WTC11 (cell line): ENCODE results near the gene MAMDC2.

Source experiments
- CDX4 ChIP-seq: fragments of 250-450 bp; sonication (Bioruptor Pico); IDR thresholded peaks from 2 replicates; pipeline ENCODE4 v1.9.0; 2021; ENCODE audit warnings: moderate library complexity, mild to moderate bottlenecking, inconsistent platforms, borderline replicate concordance
- ETV6 ChIP-seq: sonication (generic); formaldehyde crosslinking; IDR thresholded peaks from 2 replicates; pipeline ENCODE4 v1.8.1; 2022; ENCODE audit warnings: mild to moderate bottlenecking, missing genetic modification reagents
- GABPB1 ChIP-seq: sonication (generic); formaldehyde crosslinking; IDR thresholded peaks from 2 replicates; pipeline ENCODE4 v1.8.1; 2023; ENCODE audit warnings: mild to moderate bottlenecking, missing genetic modification reagents
- JUN ChIP-seq: sonication (generic); formaldehyde crosslinking; IDR thresholded peaks from 2 replicates; pipeline ENCODE4 v1.8.0; 2023; ENCODE audit warnings: mild to moderate bottlenecking, missing genetic modification reagents
- MAX ChIP-seq: sonication (generic); formaldehyde crosslinking; IDR thresholded peaks from 2 replicates; pipeline ENCODE4 v1.8.0; 2022; ENCODE audit warnings: mild to moderate bottlenecking, missing genetic modification reagents
- SP1 ChIP-seq: sonication (generic); formaldehyde crosslinking; conservative IDR thresholded peaks from 2 replicates; pipeline ENCODE4 v1.8.1; 2022; ENCODE audit warnings: missing genetic modification reagents
- ZNF263 ChIP-seq: sonication (generic); formaldehyde crosslinking; IDR thresholded peaks from 2 replicates; pipeline ENCODE4 v1.8.1; 2022; ENCODE audit warnings: low read depth, mild to moderate bottlenecking, moderate library complexity, missing genetic modification reagents
- TF ChIP-seq, protein P1 (sequence below): sonication (generic); formaldehyde crosslinking; IDR thresholded peaks from 2 replicates; pipeline ENCODE4 v1.8.0; 2022; ENCODE audit warnings: missing genetic modification reagents
- TF ChIP-seq, protein P2 (sequence below): fragments of 200-600 bp; IDR thresholded peaks from 2 replicates; pipeline ENCODE4 v1.8.0; 2022; ENCODE audit warnings: antibody characterized with exemption

DNA sequence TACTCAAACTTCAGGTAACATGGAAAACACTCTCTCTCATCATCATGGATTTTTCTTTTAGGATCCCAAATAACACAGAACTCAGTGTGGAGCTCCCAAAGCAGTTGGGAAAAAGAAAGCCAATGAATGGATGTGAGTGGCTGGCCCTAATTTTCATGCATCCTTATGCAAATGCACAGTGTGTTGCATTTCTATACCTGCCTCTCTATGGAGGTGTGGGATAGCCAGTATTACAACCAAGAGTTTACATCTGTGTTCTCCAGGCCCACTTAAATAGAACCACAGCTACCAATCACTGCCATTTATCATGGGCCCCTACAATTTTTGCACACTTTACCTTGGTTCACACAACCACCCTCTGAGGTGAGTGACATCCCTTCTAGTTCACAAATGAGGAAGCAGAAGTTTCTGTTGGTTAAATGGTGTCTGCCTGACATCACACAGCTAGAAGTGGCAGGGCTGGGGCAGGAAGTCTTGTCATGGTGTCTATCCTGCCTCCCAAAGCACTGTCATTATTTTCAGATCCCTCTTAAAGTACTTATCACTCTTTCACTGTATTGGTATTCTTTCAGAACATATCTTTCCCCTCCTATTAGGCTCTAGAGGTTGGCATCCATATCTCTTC, 17.3 kb downstream of the MAMDC2 start:
- TF ChIP-seq, protein P1, sequence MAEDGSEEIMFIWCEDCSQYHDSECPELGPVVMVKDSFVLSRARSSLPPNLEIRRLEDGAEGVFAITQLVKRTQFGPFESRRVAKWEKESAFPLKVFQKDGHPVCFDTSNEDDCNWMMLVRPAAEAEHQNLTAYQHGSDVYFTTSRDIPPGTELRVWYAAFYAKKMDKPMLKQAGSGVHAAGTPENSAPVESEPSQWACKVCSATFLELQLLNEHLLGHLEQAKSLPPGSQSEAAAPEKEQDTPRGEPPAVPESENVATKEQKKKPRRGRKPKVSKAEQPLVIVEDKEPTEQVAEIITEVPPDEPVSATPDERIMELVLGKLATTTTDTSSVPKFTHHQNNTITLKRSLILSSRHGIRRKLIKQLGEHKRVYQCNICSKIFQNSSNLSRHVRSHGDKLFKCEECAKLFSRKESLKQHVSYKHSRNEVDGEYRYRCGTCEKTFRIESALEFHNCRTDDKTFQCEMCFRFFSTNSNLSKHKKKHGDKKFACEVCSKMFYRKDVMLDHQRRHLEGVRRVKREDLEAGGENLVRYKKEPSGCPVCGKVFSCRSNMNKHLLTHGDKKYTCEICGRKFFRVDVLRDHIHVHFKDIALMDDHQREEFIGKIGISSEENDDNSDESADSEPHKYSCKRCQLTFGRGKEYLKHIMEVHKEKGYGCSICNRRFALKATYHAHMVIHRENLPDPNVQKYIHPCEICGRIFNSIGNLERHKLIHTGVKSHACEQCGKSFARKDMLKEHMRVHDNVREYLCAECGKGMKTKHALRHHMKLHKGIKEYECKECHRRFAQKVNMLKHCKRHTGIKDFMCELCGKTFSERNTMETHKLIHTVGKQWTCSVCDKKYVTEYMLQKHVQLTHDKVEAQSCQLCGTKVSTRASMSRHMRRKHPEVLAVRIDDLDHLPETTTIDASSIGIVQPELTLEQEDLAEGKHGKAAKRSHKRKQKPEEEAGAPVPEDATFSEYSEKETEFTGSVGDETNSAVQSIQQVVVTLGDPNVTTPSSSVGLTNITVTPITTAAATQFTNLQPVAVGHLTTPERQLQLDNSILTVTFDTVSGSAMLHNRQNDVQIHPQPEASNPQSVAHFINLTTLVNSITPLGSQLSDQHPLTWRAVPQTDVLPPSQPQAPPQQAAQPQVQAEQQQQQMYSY (CRISPR knock-in tag): no peak
- TF ChIP-seq ETV6 (CRISPR knock-in tag) (no peak), SP1 (CRISPR knock-in tag) (no peak), JUN (CRISPR knock-in tag) (no peak), CDX4 (no peak), MAX (no peak), GABPB1 (CRISPR knock-in tag) (no peak), ZNF263 (no peak)
- TF ChIP-seq, protein P2, sequence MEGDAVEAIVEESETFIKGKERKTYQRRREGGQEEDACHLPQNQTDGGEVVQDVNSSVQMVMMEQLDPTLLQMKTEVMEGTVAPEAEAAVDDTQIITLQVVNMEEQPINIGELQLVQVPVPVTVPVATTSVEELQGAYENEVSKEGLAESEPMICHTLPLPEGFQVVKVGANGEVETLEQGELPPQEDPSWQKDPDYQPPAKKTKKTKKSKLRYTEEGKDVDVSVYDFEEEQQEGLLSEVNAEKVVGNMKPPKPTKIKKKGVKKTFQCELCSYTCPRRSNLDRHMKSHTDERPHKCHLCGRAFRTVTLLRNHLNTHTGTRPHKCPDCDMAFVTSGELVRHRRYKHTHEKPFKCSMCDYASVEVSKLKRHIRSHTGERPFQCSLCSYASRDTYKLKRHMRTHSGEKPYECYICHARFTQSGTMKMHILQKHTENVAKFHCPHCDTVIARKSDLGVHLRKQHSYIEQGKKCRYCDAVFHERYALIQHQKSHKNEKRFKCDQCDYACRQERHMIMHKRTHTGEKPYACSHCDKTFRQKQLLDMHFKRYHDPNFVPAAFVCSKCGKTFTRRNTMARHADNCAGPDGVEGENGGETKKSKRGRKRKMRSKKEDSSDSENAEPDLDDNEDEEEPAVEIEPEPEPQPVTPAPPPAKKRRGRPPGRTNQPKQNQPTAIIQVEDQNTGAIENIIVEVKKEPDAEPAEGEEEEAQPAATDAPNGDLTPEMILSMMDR: no peak
